Gastrocnemius medialis (tissue), 4 donors: ENCODE results near the gene SERPINA3.

Experiments used
- POLR2A ChIP-seq, 2 donors: fragments of 450-650 bp; IDR thresholded peaks; one replicate each; pipeline ENCODE4 v1.6.1; 2017; ENCODE audit warnings: antibody characterized with exemption in 2 of 2, mild to moderate bottlenecking in 2 of 2, moderate library complexity in 2 of 2
- TF ChIP-seq, protein P1 (sequence below), 5 experiments: fragments of 450-650 bp in 3 of 5; fragments of 200-600 bp in 2 of 5; sonication (generic) in 2 of 5; IDR thresholded peaks in 4 of 5; conservative IDR thresholded peaks in 1 of 5; 1 replicate in 4 of 5; 2 replicates in 1 of 5; pipeline ENCODE4 v1.5.1; 2016 to 2019; ENCODE audit warnings: antibody characterized with exemption in 5 of 5, mild to moderate bottlenecking in 3 of 5, moderate library complexity in 3 of 5

DNA sequence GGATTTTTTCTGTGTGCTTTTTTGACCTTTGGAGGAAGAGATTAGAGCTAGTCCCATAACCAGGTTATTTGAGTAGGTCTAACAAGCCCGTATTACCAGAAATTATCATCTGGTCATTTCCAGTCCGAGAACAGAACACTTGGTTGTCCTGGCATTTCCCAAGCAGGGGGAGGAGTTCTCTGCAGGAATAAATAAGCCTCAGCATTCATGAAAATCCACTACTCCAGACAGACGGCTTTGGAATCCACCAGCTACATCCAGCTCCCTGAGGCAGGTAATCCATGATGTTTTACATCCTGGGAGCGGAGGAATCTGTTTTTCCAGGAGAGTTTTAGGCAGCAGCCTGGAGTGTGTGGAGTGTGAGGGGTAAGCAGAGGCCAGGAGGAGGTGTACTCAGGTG is at the start of gene SERPINA3:
- TF ChIP-seq, protein P1, sequence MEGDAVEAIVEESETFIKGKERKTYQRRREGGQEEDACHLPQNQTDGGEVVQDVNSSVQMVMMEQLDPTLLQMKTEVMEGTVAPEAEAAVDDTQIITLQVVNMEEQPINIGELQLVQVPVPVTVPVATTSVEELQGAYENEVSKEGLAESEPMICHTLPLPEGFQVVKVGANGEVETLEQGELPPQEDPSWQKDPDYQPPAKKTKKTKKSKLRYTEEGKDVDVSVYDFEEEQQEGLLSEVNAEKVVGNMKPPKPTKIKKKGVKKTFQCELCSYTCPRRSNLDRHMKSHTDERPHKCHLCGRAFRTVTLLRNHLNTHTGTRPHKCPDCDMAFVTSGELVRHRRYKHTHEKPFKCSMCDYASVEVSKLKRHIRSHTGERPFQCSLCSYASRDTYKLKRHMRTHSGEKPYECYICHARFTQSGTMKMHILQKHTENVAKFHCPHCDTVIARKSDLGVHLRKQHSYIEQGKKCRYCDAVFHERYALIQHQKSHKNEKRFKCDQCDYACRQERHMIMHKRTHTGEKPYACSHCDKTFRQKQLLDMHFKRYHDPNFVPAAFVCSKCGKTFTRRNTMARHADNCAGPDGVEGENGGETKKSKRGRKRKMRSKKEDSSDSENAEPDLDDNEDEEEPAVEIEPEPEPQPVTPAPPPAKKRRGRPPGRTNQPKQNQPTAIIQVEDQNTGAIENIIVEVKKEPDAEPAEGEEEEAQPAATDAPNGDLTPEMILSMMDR (IDR thresholded peaks at IDR 0.05 in 4 of 5, conservative IDR thresholded peaks at IDR 0.05 in 1 of 5) = no peak
- no peak for TF ChIP-seq POLR2A (IDR thresholded peaks at IDR 0.05)
